Mesothelial cell of epicardium (in vitro differentiated cells): ENCODE measurements around the gene KIRREL3. TPM values are rescaled to one million over a fixed set of nuclear protein-coding genes. Genes with fewer than 3 reads are reported as not detected.

Experiments
- DNase-seq, 2 experiments: peaks; one replicate each; pipeline ENCODE4 v3.0.0; 2021; ENCODE audit warnings: low spot score in 2 of 2; ENCODE audit not compliant: unreplicated experiment in 2 of 2
- H3K27ac Mint-ChIP-seq: 2 replicates; pipeline ENCODE4 v1.8.0; 2021; ENCODE audit warnings: mixed read lengths
- H3K27me3 Mint-ChIP-seq: 2 replicates; pipeline ENCODE4 v1.8.0; 2021; ENCODE audit warnings: low read depth, mixed read lengths
- H3K36me3 Mint-ChIP-seq: 2 replicates; pipeline ENCODE4 v1.8.0; 2021; ENCODE audit warnings: mixed read lengths
- H3K4me1 Mint-ChIP-seq: 2 replicates; pipeline ENCODE4 v1.8.0; 2021; ENCODE audit warnings: mixed read lengths
- H3K4me3 Mint-ChIP-seq: 2 replicates; pipeline ENCODE4 v1.8.0; 2021; ENCODE audit warnings: mild to moderate bottlenecking, moderate library complexity, mixed read lengths
- H3K9me3 Mint-ChIP-seq: 2 replicates; pipeline ENCODE4 v1.8.0; 2021; ENCODE audit warnings: mixed read lengths
- total RNA-seq: library from RNA; stranded (reverse); gene quantifications from 3 replicates; pipeline ENCODE4 v1.2.1, GENCODE V29; 2021
- TF ChIP-seq, protein P1 (sequence below): fragments of 200-600 bp; sonication (generic); IDR thresholded peaks from one replicate; pipeline ENCODE4 v1.5.0; 2021; ENCODE audit warnings: antibody characterized with exemption; ENCODE audit not compliant: unreplicated experiment

KIRREL3 gene
- total RNA-seq, 1 donor from 2014 or later = 0.31 TPM

DNA sequence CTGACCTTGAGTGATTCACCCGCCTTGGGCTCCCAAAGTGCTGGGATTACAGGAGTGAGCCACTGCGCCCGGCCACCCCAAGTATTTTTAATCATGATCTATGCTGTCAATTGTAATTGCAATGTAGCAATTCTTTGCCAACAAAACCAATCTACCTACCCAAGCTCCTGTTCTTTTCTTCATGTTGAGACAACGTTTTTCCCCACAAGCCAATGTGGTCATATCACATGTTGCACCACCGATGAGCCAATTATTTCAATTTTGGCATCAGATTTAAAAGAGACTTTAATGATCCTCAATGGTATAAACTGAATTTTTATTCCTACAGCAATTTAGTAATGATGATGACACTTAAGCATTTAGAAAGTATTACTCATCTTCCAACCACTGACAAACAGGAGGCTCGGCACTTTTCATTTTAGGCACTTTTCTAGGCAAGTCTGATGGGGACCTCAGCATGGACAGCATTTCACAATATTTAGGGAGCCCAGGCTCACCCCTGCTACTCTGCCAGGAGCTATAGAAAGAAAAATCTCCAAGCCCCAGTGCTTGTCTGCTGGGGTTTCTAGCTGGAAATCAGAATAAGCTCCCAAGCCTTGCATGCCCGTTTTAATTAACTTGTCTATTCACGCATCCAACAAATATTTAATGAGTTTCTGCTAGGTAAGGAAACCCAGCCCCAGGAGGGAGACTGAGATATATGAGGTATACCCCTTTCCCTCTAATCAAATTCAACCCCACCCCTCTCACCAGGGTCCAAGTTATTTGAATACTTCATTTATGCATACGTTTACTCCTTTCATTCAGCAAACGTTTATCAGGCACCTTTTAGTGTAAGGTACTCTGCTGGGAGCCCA is 353.6 kb downstream of the KIRREL3 start:
- no peaks in the 10 kb centered on the region for H3K4me1 Mint-ChIP-seq
- no peaks in the 10 kb centered on the region for H3K36me3 Mint-ChIP-seq
- TF ChIP-seq, protein P1, sequence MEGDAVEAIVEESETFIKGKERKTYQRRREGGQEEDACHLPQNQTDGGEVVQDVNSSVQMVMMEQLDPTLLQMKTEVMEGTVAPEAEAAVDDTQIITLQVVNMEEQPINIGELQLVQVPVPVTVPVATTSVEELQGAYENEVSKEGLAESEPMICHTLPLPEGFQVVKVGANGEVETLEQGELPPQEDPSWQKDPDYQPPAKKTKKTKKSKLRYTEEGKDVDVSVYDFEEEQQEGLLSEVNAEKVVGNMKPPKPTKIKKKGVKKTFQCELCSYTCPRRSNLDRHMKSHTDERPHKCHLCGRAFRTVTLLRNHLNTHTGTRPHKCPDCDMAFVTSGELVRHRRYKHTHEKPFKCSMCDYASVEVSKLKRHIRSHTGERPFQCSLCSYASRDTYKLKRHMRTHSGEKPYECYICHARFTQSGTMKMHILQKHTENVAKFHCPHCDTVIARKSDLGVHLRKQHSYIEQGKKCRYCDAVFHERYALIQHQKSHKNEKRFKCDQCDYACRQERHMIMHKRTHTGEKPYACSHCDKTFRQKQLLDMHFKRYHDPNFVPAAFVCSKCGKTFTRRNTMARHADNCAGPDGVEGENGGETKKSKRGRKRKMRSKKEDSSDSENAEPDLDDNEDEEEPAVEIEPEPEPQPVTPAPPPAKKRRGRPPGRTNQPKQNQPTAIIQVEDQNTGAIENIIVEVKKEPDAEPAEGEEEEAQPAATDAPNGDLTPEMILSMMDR = no peak
- H3K4me3 Mint-ChIP-seq = no peak overlapping the region
- H3K27me3 Mint-ChIP-seq = peaks cover 29% of the 10 kb centered on the region
- H3K27ac Mint-ChIP-seq = no peak overlapping the region
- DNase-seq = no peak
- no peaks in the 10 kb centered on the region for H3K9me3 Mint-ChIP-seq

DNA sequence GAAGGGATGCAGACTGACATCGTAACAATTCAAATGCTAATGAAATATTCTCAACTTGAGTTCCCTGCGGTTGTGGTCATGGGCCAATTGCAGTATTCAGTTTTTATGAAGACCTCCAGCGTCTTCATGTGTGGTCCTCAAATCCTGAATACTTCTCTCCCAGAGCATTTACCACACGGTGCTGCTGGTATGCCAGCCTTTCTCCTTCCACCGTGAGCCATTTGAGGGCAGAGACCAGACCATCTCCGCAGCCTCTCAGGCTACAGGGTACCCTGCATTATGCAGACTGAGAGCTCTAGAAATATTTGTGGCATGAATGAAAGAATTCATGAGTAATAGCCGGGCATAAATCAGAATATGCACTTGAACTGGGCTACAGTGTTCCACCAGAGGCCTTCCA is 355.4 kb downstream of the KIRREL3 start:
- Mint-ChIP-seq H3K4me1 (peaks cover 7% of the 10 kb centered on the region), H3K27ac (no peak overlapping the region), H3K4me3 (no peak overlapping the region), H3K36me3 (no peaks in the 10 kb centered on the region), H3K27me3 (peaks cover 16% of the 10 kb centered on the region), H3K9me3 (no peaks in the 10 kb centered on the region)
- TF ChIP-seq, protein P1 = no peak
- no peak for DNase-seq

DNA sequence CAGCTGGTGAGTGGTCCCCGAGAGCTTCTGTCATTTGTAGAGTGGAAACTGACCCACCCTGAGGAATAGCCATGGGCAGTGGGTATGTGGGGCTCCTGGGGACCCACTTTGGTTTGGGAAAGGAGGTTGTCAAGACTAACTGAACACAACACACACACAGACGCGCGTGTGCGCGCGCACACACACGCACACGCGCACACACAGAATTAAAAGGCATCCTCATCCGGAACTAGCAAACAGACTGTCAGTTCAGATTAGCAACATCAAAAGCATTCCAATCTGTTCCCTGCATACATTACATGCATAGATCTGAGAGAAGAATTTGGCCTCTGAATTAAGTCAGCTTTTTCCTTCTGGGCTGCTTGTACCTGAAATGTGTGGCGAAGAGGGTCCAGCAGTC is 360.4 kb downstream of the KIRREL3 start:
- TF ChIP-seq, protein P1 = no peak
- Mint-ChIP-seq H3K36me3 (no peaks in the 10 kb centered on the region), H3K4me3 (no peak overlapping the region), H3K9me3 (no peaks in the 10 kb centered on the region), H3K27ac (no peak overlapping the region), H3K27me3 (peaks cover 30% of the 10 kb centered on the region), H3K4me1 (peaks cover 11% of the 10 kb centered on the region)
- DNase-seq = no peak

DNA sequence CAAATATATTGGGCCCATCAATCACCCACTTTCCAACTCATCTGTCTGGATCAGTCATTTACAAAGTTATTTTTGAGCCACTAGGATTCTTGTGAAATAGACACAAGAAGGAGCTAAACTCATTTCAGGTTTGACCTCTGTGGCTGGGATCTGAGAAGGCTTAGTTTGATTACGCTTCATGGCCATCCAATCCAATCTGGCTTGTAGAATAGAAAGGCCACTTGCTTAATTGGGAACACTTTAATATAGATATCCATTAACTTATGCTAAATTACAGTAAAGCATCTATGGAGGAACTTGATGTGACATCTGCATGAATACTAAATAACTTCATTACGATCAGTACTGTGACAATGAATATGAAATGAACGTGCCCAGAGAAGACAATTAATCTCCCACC is 360.9 kb downstream of the KIRREL3 start:
- no peak overlapping the region for H3K27ac Mint-ChIP-seq
- peaks cover 11% of the 10 kb centered on the region for H3K4me1 Mint-ChIP-seq
- no peak for DNase-seq
- H3K4me3 Mint-ChIP-seq = no peak overlapping the region
- H3K36me3 Mint-ChIP-seq = no peaks in the 10 kb centered on the region
- TF ChIP-seq, protein P1 = no peak
- peaks cover 33% of the 10 kb centered on the region for H3K27me3 Mint-ChIP-seq
- no peaks in the 10 kb centered on the region for H3K9me3 Mint-ChIP-seq

DNA sequence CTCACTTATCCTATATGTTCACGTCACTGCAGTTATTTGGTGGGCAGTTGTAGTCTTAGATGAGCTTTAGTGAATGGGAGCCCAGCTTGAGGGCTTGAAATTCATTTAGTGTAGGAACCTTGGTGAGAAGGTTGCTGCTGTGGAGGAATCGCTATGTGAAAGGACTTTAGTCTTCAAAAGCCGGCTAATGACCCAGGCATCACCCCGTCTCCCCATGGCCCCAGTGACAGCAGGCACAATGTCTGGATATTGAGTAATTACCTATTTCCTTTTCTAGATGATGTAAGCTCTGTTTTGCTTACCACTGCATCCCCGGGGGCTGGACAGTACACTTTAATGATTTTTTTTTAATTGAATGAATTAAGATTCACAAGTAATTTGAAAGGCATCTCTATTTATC is 361.9 kb downstream of the KIRREL3 start:
- peaks cover 44% of the 10 kb centered on the region for H3K27me3 Mint-ChIP-seq
- TF ChIP-seq, protein P1 = no peak
- no peak overlapping the region for H3K4me3 Mint-ChIP-seq
- H3K4me1 Mint-ChIP-seq = peaks cover 11% of the 10 kb centered on the region
- DNase-seq = no peak
- H3K36me3 Mint-ChIP-seq = no peaks in the 10 kb centered on the region
- H3K27ac Mint-ChIP-seq = no peak overlapping the region
- H3K9me3 Mint-ChIP-seq = no peaks in the 10 kb centered on the region
